Gastroesophageal sphincter (tissue), 3 donors: ENCODE measurements around the gene KCNC4.

ENCODE experiments used
- EP300 ChIP-seq: sonication (generic); formaldehyde crosslinking; IDR thresholded peaks from one replicate; pipeline ENCODE4 v1.6.1; 2017; ENCODE audit warnings: antibody characterized with exemption, mild to moderate bottlenecking
- TF ChIP-seq, protein P1 (sequence below), 4 experiments: fragments of 200-600 bp in 2 of 4; fragments of 450-650 bp in 2 of 4; sonication (generic) in 1 of 4; IDR thresholded peaks; one replicate each; pipeline ENCODE4 v1.5.1; 2017 to 2019; ENCODE audit warnings: antibody characterized with exemption in 4 of 4, mild to moderate bottlenecking in 2 of 4, moderate library complexity in 2 of 4

GRCh38 chr1:110185181-110185580, 24.9 kb upstream of the KCNC4 start:
- TF ChIP-seq, protein P1, sequence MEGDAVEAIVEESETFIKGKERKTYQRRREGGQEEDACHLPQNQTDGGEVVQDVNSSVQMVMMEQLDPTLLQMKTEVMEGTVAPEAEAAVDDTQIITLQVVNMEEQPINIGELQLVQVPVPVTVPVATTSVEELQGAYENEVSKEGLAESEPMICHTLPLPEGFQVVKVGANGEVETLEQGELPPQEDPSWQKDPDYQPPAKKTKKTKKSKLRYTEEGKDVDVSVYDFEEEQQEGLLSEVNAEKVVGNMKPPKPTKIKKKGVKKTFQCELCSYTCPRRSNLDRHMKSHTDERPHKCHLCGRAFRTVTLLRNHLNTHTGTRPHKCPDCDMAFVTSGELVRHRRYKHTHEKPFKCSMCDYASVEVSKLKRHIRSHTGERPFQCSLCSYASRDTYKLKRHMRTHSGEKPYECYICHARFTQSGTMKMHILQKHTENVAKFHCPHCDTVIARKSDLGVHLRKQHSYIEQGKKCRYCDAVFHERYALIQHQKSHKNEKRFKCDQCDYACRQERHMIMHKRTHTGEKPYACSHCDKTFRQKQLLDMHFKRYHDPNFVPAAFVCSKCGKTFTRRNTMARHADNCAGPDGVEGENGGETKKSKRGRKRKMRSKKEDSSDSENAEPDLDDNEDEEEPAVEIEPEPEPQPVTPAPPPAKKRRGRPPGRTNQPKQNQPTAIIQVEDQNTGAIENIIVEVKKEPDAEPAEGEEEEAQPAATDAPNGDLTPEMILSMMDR (IDR thresholded peaks at IDR 0.05) = no peak
- no peak for TF ChIP-seq EP300
